NCI-H128 (cell line): ENCODE measurements around the gene DNM3.
"Not testable (repeated sequence)": the region's sequence is repeated elsewhere in the genome, so short reads cannot be mapped to it uniquely, and the experiment has no call there.

Source experiments
- DNase-seq: peaks from one replicate; lab custom pipeline; 2025; ENCODE audit not compliant: unreplicated experiment; lab: John Stamatoyannopoulos, UW

The DNM3 gene

DNA sequence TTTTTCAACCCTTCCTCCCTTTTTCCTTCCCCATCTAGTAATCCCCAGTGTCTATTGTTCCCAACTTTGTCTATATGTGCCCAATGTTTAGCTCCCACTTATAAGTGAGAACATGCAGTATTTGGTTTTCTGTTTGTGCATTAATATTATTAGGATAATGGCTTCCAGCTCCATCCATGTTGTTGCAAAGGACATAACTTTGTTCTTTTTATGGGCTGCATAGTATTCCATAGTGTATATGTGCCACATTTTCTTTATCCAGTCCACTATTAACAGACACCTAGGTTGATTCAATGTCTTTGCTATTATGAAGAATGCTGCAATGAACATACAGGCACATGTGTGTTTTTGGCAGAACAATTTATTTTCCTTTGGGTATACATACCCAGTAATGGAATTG lies 458.2 kb downstream of the DNM3 start:
- DNase-seq, result no peak

- DNase-seq, result not testable (repeated sequence)
These were observed 466.2 kb downstream of the DNM3 start for GRCh38 chr1:172307508-172307907.

- no peak for DNase-seq
These were observed 466.8 kb downstream of the DNM3 start for GRCh38 chr1:172308142-172308541.

GRCh38 chr1:172308577-172308976 lies 467.3 kb downstream of the DNM3 start:
- no peak for DNase-seq

DNA sequence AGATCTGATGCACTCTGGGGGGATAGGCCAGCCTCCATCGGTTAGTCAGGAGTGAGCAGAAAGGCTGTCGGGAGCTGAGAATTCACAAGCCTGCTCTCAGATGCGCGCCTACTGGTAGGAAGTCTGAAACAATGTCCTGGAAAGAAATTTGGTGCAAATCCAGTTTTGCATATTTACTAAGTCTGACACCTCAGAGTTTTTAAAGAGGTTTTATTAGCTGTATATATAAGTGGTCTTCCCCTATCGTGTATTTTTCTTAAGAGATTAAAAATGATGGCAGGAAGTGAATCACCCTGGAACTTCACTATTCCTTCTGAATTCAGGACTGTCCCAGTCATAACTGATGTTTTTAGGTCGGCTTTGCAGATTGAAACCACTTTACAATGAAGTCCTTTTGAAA lies 479.4 kb downstream of the DNM3 start:
- no peak for DNase-seq

- no peak for DNase-seq
These were observed 480.2 kb downstream of the DNM3 start for GRCh38 chr1:172321451-172321850.

GRCh38 chr1:172322219-172323061 lies 481.1 kb downstream of the DNM3 start:
- no peak for DNase-seq

- DNase-seq, result no peak
These were observed 482.4 kb downstream of the DNM3 start for GRCh38 chr1:172323686-172324085.

DNA sequence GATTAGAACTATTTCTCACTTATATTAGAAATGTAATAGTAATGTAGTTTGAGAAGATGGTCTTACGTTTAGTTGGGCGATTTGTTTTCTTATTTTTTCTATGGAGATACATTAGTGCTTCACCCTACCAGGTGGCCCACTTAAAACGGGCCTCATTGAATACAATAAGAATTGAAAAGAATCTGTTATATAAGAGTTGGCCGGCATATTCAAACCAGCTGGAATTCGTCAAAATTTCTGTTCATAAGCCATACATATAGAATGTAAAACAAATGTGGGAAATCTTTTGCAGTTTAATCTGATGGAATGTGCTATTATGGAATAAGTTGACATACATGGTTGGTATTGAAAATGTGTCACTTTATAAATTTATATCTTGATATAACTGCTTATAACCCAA lies 482.8 kb downstream of the DNM3 start:
- no peak for DNase-seq

- DNase-seq, result no peak
These were observed 483.5 kb downstream of the DNM3 start for GRCh38 chr1:172324761-172325160.

- DNase-seq, result no peak
These were observed 484.2 kb downstream of the DNM3 start for GRCh38 chr1:172325531-172325930.

DNA sequence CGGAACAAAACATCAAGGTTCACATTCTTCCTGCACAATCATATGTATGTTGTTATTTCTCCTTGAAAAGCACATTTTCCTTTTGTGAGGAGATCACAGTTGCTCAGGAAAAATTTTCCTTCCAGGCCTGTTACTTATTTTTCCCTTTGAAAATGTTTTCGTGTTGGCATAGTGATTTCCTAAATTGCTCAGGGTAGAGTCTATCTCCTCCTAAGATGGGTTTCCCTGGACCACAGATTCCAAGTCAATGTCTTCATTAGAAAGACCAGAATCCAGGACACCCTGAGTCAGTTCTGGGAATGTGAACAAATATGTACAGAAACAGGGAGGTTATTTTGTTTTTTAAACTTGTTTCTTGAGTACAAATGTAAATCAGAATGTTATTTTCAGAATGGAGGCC lies 484.8 kb downstream of the DNM3 start:
- no peak for DNase-seq

GRCh38 chr1:172328266-172328665 lies 487.0 kb downstream of the DNM3 start:
- DNase-seq, result no peak

GRCh38 chr1:172332230-172332629 lies 490.9 kb downstream of the DNM3 start:
- DNase-seq, result no peak

DNA sequence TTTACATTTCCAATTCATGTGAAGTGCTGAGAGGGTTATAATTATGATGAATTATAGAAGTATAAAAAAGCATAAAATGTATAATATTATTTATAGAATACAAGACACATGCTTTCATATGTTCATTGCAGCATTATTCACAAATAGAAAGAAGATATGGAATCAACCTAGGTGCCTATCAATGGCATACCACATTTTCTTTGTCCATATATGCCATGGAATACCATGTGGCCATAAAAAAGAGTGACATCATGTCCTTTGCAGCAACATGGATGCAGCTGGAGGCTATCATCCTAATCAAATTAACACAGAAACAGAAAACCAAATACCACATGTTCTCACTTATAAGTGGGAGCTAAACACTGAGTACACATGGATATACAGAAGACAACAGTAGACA lies 494.1 kb downstream of the DNM3 start:
- DNase-seq, result no peak

DNA sequence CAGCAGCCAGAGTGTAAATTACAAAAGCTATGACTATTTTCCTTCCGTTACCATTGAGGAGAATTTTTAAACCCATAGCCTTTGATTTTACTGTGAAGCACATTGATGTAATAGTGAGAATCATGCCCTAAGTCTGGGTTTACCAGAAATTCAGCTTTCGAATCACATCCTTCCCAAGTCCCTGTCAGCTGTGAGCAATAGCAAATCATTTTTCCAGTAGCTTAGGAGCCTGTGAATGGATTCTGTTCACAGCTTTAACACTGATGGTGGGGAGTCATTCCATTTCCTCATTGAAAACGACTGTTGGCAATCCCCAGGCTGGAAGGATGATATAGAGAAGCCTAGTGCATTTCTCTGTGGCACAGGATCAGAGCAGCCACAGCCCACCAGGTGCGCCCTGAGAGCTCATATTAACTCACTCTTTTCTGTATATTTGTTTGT lies 497.0 kb downstream of the DNM3 start:
- no peak for DNase-seq

- no peak for DNase-seq
These were observed 498.5 kb downstream of the DNM3 start for GRCh38 chr1:172339842-172340241.

DNA sequence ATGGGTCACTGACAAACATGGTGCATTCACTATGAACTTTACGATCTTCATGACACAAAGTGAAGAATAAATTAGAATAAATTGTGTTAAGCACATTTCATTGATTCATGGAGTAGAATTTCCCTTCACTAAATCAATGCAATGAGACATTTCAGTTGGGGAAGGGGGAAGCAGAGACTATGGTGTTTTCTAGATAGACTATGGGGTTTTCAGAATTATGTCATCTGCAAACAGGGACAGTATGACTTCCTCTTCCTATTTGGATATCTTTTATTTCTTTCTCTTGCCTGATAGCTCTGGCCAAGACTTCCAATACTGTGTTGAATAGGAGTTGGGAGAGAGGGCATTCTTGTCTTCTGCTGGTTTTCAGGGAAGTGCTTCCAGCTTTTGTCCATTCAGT lies 499.2 kb downstream of the DNM3 start:
- DNase-seq, result no peak

- DNase-seq, result no peak
These were observed 500.4 kb downstream of the DNM3 start for GRCh38 chr1:172341697-172342096.

DNA sequence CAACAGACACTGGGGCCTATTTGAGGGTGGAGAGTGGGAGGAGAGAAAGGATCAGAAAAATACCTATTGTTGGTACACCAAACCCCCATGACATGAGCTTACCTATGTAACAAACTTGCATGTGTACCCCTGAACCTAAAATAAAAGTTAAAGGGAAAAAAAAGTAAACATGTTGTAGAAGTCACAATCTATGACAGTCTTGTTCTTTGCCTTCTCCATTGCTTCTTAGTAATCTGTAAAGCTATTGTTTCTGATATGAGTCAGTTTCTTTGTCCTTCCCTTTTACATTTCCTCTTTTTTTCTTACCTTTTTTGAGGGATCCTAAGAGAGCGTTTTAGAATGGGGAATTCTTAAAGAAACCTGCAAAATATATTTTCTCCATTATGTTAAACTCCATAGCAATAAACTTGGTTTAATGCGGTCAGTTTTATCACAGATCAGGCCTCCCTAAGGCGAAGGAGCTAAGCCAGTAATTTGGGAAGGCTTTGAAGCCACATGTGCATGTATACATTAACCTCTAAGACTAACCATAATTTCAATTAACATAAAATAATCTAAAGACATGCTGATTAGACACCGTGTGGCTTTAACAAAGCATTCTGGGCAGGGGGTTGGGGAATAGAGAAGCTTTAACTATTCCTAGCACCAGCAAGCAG lies 501.4 kb downstream of the DNM3 start:
- DNase-seq, result no peak

DNA sequence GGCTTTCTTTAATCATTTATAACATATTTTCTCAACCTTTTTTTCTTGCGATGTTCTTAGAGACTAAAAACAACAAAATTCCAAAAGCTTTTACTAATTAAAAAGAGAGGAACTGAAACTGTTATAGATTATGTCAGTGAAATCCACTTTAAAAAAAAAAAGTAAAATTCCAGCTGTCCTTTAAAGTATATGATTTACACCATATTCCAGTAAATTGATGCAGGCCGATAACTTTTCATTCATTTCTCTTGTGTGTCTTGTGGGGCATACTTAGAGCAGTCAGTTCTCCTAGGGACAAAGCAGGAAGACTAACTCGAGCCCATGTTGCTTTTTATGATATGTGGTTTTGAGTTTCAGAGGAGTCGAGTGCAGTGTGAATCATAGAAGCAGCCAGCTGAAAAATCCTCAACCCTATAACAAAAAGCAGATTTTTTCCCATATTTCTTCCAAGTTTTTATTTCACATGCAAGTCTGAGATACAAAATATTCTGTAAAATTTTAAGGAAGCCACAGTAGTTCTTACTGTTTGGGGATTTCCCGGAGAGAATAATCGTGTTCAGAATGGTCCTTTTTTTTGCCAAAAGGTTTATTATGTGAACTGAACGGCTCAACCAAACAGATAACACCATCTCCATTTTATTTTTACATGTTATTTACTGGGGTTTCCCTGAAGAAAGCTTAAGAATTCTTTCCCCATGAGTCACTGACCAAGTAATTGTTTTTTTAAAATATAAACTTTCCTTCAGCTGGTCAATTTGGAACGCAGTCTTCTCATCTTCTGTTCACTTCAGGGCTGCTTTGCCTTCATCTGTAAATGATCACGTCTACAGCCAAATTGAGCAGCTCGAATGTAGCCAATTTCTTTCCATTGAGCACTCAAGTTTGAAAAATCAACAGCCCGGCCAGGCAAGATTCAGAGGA lies 502.2 kb downstream of the DNM3 start:
- no peak for DNase-seq
